HG03442 (cell line): Measurements from ENCODE around the gene WDR33.

ENCODE experiments used
- ATAC-seq: cut with Tn5 transposase; IDR thresholded peaks from one replicate; pipeline ENCODE4 v1.9.1; 2021; ENCODE audit warnings: mild to moderate bottlenecking, moderate library complexity; ENCODE audit not compliant: unreplicated experiment

WDR33 gene

DNA sequence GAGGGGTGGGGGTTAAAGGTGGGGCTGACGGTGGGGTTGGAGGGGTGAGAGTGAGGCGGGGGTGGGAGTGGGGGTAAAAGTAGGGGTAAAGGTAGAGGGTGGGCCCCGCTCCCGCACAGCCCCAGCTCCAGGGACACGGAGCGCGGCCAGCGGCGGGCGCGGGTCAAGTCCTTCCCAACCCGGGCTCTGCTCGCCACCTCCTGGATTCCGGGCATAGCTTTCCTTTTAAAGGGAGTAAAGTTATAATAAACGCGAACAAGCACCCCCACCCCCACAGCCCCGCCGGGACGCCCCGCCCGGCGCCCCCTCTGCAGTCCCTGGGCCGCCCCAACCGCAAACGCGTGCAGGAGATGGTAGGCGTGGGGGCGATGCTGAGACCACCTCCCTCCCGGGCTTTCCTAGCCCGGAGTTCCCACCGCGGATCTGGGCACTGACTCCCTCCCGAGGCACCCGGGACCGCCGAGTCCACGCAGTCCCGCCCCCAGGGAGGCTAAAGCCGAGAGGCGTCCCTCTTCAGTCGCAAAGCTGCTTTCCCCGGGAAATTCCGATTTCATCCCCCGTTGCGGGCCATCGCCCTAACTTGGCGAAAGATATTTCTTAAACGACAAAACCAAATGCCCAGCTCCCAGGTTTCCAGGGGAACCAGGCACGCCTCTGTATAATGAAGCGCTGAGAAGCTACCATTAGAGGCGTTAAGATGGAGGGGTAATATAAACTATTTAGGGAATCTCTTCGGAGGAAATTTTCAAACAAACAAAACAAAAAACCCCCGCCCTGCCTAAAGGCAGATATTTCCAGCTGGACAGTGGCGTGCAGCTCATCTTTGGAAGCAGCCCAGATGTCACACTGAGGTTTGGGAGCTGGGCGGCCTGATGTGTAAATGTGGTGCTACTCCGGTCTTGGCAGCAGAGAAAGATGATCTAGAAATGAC, 135.4 kb downstream of the WDR33 start, which contains the start of gene LIMS2:
TSS of gene LIMS2 (minus strand) at position 200 of the 931 bp plus-strand sequence. CDS start 506 bp downstream, outside the sequence.
- no peak for ATAC-seq

- ATAC-seq: no peak
Observed at GRCh38 chr2:127674241-127675209, 136.4 kb downstream of the WDR33 start.

DNA sequence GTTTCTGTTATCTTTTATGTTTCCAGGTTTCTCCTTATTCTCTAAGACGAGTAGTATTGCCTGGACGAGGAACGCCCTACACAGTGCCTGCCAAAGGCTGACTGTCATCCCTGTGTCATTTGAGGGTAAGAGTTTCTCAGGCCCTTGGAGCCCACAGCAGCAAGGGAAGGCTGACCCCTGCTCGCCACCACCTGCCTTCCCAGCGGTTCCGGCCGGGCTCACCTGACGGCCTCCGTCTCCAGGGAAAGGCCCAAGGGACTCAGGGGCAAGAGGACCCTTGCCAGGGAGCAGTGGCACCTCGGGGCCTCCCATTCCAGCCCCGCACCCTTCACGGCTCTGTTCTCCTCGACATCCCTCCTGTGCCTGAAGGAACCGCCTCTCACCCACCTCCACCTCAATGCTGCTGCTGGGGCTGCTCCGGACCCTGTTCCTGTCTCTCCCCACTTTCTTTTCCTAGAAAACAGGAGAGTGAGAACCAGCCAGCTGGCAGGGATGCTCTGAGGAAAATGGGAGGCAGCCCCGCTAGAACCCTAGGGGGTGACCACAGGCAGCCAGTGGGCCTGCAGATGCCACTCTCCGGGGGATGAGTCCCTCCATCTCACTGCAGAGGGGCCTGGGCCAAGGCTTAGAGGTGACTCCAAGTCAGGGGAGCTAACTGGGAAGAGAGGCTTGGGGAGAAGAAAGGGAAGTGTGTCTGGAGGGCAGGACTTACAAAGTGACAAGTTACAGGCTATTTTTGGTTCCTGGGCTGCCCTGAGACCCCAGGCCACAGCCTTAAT, 137.5 kb downstream of the WDR33 start:
- ATAC-seq: no peak

- ATAC-seq: no peak
Observed at GRCh38 chr2:127672341-127673224, 138.4 kb downstream of the WDR33 start.

DNA sequence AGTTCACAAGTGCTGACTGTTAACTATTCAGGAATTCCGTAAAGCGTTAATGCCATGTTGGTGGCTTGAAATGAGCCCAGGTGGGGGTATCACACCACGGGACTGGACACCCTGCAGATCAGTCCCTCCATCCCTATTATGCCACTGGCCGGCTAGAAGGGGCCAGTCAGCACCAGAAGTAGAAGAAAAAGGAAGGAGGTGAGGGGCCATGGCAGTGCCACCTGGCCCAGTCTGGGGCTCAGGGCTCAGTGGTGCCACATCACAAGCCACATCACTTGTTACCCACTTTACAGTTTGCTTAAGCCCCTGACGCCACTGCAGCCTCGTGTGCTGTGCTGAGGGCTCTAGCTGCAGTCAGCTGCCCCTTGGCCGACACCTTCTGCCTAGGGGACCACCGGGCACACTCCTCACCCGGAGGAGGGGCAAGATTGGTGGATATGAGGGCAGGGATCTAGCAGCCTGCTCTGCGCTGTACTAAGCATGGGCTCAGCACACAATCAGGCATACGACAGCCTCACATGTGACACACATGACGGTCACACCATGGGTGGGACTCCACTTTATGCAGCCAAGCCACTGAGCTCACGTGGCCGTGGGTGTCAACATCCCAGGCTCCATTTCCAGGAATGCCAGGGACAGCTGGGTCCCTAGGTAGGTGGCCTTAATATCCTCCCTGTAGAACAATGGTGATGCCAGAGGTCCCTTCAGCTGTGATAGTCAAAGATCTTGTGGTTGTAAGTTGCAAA, 139.2 kb downstream of the WDR33 start:
- no peak for ATAC-seq

DNA sequence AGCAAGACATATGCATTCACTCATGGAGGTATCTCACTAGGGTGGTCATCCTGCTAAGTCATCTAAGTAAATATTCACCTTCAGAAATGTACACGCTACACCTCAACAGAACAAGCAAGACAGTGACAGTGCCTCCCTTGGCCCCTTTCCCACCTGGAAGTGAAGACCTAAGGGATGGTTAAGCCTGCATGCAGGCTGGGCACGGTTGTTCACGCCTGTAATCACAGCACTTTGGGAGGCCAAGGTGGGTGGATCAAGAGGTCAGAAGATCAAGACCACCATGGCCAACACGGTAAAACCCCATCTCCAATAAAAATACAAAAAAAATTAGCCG, 140.0 kb downstream of the WDR33 start:
- no peak for ATAC-seq

- no peak for ATAC-seq
Observed at GRCh38 chr2:127670055-127670956, 140.7 kb downstream of the WDR33 start.

DNA sequence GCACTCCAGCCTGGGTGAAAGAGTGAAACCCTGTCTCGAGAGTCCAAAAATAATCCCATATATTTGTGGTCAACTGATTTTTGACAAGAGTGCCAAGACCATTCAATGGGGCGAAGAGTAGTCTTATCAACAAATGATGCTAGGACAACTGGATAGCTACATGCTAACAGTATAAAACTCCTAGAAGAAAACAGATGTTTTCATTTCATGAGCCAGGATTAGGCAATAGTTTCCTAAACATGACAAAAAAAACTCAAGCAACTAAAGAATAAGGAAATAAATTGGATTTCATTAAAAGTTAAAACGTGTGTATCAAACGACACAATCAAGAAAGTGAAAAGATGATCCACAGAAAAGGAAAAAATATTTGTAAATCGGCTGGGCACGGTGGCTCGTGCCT, 141.9 kb downstream of the WDR33 start:
- no peak for ATAC-seq

DNA sequence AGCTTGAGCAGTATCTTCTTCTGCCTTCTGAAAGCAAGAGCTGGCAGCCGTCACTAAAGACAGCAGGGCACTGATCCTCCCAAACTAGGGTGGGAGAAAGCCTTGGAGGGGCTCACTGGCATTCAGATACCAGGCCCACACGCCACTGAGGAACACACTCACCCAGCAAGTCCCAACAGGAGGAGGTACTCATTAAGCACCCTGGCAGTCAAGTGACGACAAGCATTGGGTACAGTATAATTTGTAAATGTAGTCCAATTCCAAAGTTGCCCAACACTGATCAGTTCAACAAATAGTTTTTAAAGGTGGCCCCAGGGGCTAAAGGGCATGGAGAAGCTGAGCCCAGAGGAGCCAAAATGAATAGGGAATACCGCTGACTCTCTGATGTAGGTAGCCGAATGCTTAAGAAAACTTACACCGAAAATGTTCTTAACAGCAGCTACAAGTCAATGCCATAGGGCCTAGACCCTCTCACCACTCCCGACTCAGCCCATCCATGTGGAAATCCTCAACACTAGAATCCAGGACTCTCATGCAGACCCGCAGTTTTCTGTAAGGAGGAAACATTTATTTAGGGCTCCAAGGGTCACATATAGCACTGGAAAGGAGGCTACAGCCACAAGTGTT, 145.6 kb downstream of the WDR33 start:
- ATAC-seq: no peak

DNA sequence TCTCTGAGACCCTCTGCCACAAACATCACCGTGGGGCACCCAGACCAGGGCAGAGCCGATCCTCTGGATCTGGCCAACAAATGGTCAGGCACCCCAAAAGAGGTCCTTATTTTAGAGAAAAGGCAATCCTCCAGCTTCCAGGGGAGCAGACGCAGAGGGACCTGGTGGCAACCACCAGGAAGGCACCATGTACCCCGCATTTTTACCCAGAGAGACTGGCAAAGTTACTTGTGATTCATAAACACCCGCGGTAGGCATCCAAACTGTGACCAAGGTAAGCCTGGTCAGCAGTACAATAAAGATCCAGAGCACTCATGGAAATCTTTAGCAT, 146.1 kb downstream of the WDR33 start:
- no peak for ATAC-seq

GRCh38 chr2:127664065-127664894, 146.7 kb downstream of the WDR33 start:
- no peak for ATAC-seq

- no peak for ATAC-seq
Observed at GRCh38 chr2:127663566-127664064, 147.4 kb downstream of the WDR33 start.

- ATAC-seq: no peak
Observed at GRCh38 chr2:127662937-127663565, 147.9 kb downstream of the WDR33 start.

DNA sequence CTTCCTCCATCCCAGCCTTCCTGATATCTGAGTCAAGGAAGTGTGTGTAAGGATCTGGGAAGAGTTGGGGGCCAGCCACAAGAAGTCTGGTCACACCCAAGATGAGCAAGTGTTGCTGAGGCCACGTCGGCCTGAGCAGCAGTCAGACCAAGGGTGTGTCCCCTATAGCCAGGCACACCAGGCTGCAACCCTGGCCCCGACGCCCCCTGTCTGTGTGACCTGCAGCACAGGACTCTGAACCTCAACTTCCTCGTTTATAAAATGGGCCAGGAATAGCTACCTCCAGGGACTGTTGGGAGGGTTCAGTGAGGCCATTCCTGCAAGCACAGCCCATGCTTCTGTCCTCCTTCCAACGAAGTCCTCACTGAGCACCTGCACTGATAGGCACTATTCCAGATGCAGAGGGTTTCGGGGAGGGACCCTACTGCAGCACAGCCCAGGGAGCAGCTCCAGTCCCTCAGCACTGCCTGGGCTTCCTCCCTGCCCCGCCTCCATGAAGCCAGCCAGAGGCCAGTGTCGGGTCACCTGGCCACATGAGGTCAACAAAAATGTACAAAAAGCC, 148.9 kb downstream of the WDR33 start:
- no peak for ATAC-seq

DNA sequence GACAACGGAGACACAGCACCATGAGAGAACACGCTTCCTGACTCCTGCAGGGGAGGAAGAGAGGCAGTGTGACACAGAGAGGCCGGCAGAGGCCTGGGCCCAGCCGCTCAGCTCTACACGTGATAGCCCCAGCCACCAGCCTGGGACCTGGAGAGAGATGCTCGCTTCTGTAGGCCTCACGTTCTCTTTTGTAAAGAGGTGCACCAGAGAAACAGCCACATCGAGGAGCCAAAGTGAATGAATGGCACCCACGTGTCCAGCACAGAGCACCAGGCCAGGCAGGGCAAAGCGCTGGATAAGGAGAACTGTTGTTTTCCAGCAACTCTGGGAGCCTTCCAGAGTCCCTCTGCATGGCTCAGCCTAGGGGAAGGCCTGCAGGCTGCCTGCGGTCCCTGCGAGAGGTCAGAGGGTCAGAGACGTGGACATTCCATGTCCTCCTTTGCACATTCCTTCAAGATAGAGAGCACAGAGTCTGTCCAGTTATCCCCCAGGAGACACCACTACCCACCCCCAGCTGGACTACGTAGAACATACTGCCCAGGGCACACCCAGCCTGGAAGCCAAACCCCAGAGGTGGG, 149.8 kb downstream of the WDR33 start:
- ATAC-seq: no peak

- no peak for ATAC-seq
Observed at GRCh38 chr2:127660291-127660578, 150.7 kb downstream of the WDR33 start.
